Measurements from ENCODE around the gene PDXP. TPM values are rescaled to one million over a fixed set of nuclear protein-coding genes. Genes with fewer than 3 reads are reported as not detected.

The PDXP gene
- total RNA-seq, 1 experiment from 2014 or later: 17.6 TPM

GRCh38 chr22:37659897-37660708 lies 1.6 kb downstream of the PDXP start:
- Histone ChIP-seq H3K9me3 (ENCODE audit: control insufficient read depth, insufficient read depth, low read depth, low read length) (no peaks in the 10 kb centered on the region), H3K27ac (ENCODE audit: low read length) (peak overlapping the region; percentile 80), H3K36me3 (ENCODE audit: control insufficient read depth, insufficient read depth, low read length) (no peaks in the 10 kb centered on the region), H3K27me3 (ENCODE audit: control insufficient read depth, insufficient read depth, low read length) (no peaks in the 10 kb centered on the region), H3K4me3 (ENCODE audit: low read depth in 2 of 2, low read length in 2 of 2) (peak overlapping the region; percentile 69 to 74), H3K4me1 (ENCODE audit: control insufficient read depth, insufficient read depth, low read length) (peaks cover 17% of the 10 kb centered on the region)
- no peak for ATAC-seq
- DNase-seq (ENCODE audit: low read depth, low spot score): no peak
- POLR2A ChIA-PET: interaction anchor here (1.4 kb wide), 1 partner anchor 15 kb away, joined by 4 read pairs; the partner anchor contains the start of gene LGALS1
- intact Hi-C loops (cut with micrococcal nuclease; ENCODE audit: unreplicated experiment) (no loop called here), in situ Hi-C loops (cut with HindIII; ENCODE audit: low pct_unique_long_range_greater_than_20kb, low sequenced_read_pairs) (no loop called here)
- TSS peak; percentile 90 for BruUV-seq (replicated peaks)
- CTCF ChIA-PET: interaction anchor here (2.1 kb wide), 1 partner anchor 21 kb away, joined by 11 read pairs; no protein-coding TSS in a partner anchor
- TF ChIP-seq POLR2AphosphoS5 (IDR thresholded peaks at IDR 0.05; ENCODE audit: low read depth, low read length): no peak
- TF ChIP-seq SIN3A (IDR thresholded peaks at IDR 0.05; ENCODE audit: borderline replicate concordance, insufficient read depth, low read depth, low read length): no peak
- TF ChIP-seq, protein P1, sequence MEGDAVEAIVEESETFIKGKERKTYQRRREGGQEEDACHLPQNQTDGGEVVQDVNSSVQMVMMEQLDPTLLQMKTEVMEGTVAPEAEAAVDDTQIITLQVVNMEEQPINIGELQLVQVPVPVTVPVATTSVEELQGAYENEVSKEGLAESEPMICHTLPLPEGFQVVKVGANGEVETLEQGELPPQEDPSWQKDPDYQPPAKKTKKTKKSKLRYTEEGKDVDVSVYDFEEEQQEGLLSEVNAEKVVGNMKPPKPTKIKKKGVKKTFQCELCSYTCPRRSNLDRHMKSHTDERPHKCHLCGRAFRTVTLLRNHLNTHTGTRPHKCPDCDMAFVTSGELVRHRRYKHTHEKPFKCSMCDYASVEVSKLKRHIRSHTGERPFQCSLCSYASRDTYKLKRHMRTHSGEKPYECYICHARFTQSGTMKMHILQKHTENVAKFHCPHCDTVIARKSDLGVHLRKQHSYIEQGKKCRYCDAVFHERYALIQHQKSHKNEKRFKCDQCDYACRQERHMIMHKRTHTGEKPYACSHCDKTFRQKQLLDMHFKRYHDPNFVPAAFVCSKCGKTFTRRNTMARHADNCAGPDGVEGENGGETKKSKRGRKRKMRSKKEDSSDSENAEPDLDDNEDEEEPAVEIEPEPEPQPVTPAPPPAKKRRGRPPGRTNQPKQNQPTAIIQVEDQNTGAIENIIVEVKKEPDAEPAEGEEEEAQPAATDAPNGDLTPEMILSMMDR (IDR thresholded peaks at IDR 0.05): no peak
- TF ChIP-seq TCF7L2 (IDR thresholded peaks at IDR 0.05; ENCODE audit: low read depth, low read length): no peak
- TF ChIP-seq REST (IDR thresholded peaks at IDR 0.05; ENCODE audit: insufficient read depth in 1 of 2, low read depth in 2 of 2, low read length in 1 of 2): no peak

DNA sequence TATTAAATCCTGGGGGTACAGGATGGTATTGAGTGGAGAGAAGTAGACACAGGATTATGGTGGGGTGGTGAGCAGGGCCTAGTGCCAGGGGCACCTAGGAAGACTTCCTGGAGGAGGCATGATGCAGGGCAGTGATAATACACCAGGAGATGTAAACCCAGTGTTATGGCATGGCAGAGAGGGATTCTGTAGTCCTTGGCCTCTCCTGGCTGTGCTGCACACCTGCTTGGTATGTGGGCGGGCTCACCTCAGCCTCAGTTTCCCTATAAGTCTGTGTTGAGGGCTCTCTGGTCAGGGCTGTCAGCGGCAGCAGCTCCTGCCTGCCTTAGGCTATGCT lies 2.2 kb downstream of the PDXP start:
- ChIA-PET POLR2A (interaction anchor here (0.5 to 1.4 kb wide), 3 partner anchors 15 to 58 kb away, joined by 4 to 9 read pairs (median 6); partner anchors contain the start of gene LGALS1), CTCF (interaction anchor here (2.1 kb wide), 1 partner anchor 20 kb away, joined by 11 read pairs; no protein-coding TSS in a partner anchor)
- TF ChIP-seq REST (IDR thresholded peaks at IDR 0.05; ENCODE audit: insufficient read depth in 1 of 2, low read depth in 2 of 2, low read length in 1 of 2): no peak
- no peak for TF ChIP-seq TCF7L2 (IDR thresholded peaks at IDR 0.05; ENCODE audit: low read depth, low read length)
- TF ChIP-seq, protein P1 (IDR thresholded peaks at IDR 0.05): no peak
- no peak for TF ChIP-seq SIN3A (IDR thresholded peaks at IDR 0.05; ENCODE audit: borderline replicate concordance, insufficient read depth, low read depth, low read length)
- no peak for TF ChIP-seq POLR2AphosphoS5 (IDR thresholded peaks at IDR 0.05; ENCODE audit: low read depth, low read length)
- no peaks in the 10 kb centered on the region for H3K36me3 ChIP-seq (ENCODE audit: control insufficient read depth, insufficient read depth, low read length)
- H3K4me3 ChIP-seq (ENCODE audit: low read depth in 2 of 2, low read length in 2 of 2): peak overlapping the region in 1 of 2 experiments; percentile 74; a peak in 1 of 4 replicates
- no peak overlapping the region for H3K27ac ChIP-seq (ENCODE audit: low read length)
- ATAC-seq: no peak
- peaks cover 17% of the 10 kb centered on the region for H3K4me1 ChIP-seq (ENCODE audit: control insufficient read depth, insufficient read depth, low read length)
- no peaks in the 10 kb centered on the region for H3K27me3 ChIP-seq (ENCODE audit: control insufficient read depth, insufficient read depth, low read length)
- BruUV-seq (replicated peaks): no TSS peak
- H3K9me3 ChIP-seq (ENCODE audit: control insufficient read depth, insufficient read depth, low read depth, low read length): no peaks in the 10 kb centered on the region
- no peak for DNase-seq (ENCODE audit: low read depth, low spot score)
- intact Hi-C loops (cut with micrococcal nuclease; ENCODE audit: unreplicated experiment) (no loop called here), in situ Hi-C loops (cut with HindIII; ENCODE audit: low pct_unique_long_range_greater_than_20kb, low sequenced_read_pairs) (no loop called here)

Measured in Panc1 (cell line).